ENCODE data around the gene PRMT7.

GRCh38 chr16:68288252-68288650 is 22.6 kb upstream of the PRMT7 start:
- no peak for TF ChIP-seq EZH2 (IDR thresholded peaks at IDR 0.05; ENCODE audit: insufficient read depth, poor library complexity, severe bottlenecking)
- no peak for TF ChIP-seq EZH2phosphoT487 (IDR thresholded peaks at IDR 0.05; ENCODE audit: insufficient read depth, low read depth)
